ENCODE data around the gene MRGPRF.

GRCh38 chr11:68963779-68964178, 49.3 kb downstream of the MRGPRF start:
- TF ChIP-seq, protein P1, sequence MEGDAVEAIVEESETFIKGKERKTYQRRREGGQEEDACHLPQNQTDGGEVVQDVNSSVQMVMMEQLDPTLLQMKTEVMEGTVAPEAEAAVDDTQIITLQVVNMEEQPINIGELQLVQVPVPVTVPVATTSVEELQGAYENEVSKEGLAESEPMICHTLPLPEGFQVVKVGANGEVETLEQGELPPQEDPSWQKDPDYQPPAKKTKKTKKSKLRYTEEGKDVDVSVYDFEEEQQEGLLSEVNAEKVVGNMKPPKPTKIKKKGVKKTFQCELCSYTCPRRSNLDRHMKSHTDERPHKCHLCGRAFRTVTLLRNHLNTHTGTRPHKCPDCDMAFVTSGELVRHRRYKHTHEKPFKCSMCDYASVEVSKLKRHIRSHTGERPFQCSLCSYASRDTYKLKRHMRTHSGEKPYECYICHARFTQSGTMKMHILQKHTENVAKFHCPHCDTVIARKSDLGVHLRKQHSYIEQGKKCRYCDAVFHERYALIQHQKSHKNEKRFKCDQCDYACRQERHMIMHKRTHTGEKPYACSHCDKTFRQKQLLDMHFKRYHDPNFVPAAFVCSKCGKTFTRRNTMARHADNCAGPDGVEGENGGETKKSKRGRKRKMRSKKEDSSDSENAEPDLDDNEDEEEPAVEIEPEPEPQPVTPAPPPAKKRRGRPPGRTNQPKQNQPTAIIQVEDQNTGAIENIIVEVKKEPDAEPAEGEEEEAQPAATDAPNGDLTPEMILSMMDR (IDR thresholded peaks at IDR 0.05): no peak
- TF ChIP-seq POLR2A (IDR thresholded peaks at IDR 0.05): no peak
